GM21381 (cell line): ENCODE measurements around the gene PRIMA1.

Source experiments
- ATAC-seq: cut with Tn5 transposase; IDR thresholded peaks from one replicate; pipeline ENCODE4 v1.9.1; 2021; ENCODE audit warnings: mild to moderate bottlenecking, moderate library complexity; ENCODE audit not compliant: unreplicated experiment

The PRIMA1 gene

GRCh38 chr14:93759719-93760307 is 28.5 kb downstream of the PRIMA1 start:
- ATAC-seq: no peak

DNA sequence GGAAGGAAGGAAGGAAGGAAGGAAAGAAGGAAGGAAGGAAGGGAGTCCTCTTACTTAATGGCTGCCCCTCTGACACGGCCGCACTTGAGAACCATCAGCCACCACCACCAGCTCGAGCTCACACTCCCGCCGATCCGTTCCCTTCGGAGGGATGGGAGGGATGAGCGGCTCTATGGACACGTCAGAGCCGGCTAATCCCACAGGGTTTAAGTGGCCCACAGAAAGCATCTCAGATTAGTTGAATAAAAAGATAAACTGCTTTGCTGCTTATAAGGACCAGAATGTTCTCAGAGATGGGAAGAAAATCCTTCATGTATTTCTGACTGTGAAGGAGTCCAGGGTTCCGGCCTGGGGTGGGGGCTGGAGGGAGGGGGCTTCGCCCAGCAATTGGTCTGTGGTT is 31.1 kb downstream of the PRIMA1 start:
- no peak for ATAC-seq

- no peak for ATAC-seq
Measured at GRCh38 chr14:93753647-93754046, 34.6 kb downstream of the PRIMA1 start.

DNA sequence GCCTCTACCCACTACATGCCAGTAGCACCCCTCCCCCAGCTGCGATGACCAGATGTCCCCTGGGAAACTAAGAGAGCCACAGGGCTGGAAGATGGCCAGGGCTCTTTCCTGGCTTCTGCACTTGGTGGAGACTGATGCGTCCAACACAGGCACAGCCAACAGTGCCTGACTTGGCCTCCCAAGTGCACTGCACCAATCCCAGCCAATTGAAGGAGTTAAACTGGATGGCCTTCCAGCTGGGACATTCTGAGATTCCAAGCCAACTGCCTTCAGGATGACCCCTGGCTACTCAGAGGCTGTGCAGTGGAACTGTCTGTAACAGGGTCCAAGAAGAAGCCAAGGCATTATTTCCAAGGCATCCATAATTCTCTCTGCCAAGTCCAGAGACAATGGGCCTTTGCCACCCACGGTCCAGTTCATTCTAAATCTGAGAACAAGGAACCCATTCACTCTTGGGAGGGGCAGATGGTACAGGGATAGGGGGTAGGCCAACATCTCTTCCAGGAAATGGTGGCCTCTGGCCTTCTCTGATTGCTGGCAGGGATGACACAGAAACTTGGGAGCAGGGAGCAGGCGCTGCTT is 35.2 kb downstream of the PRIMA1 start:
- ATAC-seq: no peak

GRCh38 chr14:93751946-93752655 is 36.2 kb downstream of the PRIMA1 start:
- no peak for ATAC-seq

DNA sequence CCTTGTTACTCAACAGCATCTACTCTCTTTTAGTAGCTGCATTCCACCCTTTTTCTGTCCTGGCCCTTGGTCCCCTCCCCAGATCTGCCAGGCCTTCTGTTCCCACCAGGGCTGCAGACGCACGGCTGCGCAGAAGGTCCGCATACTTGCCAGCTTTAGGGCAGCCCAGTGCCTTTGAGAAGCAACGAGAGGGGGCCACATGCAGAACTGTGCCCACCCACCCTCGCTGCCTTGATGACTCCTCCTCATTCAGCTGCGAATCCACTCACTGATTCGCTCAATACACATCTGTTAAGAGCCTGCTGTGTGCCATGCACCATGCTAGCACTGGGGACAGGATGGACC is 39.2 kb downstream of the PRIMA1 start:
- ATAC-seq: no peak

DNA sequence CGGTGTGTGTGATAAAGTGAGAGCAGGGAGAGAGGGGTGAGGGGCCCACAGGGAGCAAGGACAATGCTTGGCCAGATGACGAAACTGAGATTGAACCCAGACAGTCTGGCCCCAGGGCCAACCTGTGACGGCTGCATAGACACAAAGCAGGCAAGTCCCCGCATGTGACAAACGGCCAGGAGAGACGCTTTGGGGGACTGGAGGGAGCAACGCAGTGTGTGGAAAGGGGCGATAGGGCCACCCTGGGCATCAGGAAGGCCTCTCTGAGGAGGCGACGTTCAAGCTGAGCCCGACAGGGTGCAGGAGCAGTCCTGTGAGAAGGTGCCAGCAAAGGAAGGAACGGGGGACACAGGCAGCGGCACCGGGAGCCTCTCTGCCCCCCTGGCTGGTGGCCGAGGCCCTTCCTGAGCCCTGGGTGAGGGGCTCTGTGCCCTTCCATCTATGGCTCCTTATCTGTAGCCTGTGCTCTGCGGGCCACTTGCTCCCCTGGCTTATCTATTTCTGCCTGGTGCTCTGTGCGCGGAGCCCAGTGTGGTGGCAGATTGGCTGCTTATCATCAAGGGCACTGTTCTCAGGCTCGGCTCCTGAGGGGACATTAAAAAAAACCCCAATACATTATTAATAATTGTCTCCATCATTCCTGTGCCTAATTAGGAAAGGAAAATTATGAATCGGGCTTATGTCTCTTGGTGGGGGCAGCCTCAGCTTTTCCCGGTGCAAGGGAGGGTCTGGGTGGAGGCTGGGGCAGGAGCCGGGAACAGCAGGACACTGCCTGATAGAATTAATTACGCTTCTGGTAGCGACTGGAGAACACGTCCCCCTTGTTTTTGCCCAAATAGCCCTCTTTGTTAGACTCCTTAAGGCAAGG is 39.8 kb downstream of the PRIMA1 start:
- ATAC-seq: no peak

- ATAC-seq: no peak
Measured at GRCh38 chr14:93747560-93747959, 40.7 kb downstream of the PRIMA1 start.

- ATAC-seq: no peak
Measured at GRCh38 chr14:93747102-93747501, 41.2 kb downstream of the PRIMA1 start.

- no peak for ATAC-seq
Measured at GRCh38 chr14:93745603-93746273, 42.5 kb downstream of the PRIMA1 start.

GRCh38 chr14:93744876-93745275 is 43.4 kb downstream of the PRIMA1 start:
- ATAC-seq: no peak

DNA sequence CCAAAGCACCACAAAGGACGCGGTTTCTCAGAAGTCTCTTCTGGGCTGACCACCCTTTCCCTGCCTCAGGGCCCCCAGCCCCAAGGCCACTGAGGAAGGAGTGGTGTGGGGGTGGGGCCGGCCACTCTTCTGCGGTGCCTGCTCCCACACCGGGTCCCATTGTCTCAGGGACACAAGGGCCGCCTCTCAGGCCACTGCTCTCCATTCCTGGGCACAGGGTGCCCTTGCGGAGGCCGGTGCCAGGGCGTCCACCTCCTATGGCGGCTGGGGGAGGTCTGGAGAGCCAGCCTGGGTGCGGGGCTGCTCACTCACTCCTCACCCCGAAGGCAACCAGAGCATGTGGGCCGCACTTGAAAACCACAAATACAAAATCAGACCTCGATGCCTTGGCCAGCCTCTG is 44.1 kb downstream of the PRIMA1 start:
- ATAC-seq: no peak

GRCh38 chr14:93743270-93744060 is 44.8 kb downstream of the PRIMA1 start:
- ATAC-seq: no peak

- ATAC-seq: no peak
Measured at GRCh38 chr14:93742761-93743160, 45.5 kb downstream of the PRIMA1 start.

DNA sequence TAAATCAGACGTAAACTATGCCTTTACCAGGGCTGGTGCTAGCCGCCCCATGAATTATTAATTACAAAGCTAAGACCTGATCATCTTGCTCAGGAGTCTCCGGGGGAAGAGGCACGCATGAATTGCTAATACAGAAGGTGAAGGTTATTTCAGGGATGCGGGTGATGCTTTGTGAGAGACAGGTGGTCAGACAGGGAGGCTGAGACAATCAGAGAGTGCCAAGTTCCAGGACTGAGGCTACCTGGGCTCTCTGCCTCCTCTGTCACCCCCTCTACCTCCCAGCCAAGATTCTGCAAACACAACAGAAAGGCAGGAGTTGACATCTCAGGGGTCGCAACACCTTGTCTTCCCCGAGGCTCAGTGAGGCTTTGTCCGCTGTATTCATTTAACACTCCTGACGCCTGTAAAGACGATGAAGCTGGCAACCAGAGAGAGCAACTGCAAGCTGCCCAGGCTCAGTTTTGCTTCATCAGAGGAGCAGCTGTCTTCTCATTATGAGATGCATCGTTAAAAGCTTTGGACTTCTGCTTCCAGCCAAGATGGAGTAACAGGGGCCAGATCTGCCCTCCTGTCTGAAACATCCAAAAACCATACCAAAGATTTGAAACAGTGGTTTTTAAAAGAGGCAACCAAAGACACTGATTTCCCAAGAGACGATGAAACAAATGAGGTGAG is 46.6 kb downstream of the PRIMA1 start:
- no peak for ATAC-seq

- no peak for ATAC-seq
Measured at GRCh38 chr14:93737634-93738033, 50.7 kb downstream of the PRIMA1 start.

- no peak for ATAC-seq
Measured at GRCh38 chr14:93736378-93737014, 51.8 kb downstream of the PRIMA1 start.

GRCh38 chr14:93735206-93735605 is 53.1 kb downstream of the PRIMA1 start:
- no peak for ATAC-seq

DNA sequence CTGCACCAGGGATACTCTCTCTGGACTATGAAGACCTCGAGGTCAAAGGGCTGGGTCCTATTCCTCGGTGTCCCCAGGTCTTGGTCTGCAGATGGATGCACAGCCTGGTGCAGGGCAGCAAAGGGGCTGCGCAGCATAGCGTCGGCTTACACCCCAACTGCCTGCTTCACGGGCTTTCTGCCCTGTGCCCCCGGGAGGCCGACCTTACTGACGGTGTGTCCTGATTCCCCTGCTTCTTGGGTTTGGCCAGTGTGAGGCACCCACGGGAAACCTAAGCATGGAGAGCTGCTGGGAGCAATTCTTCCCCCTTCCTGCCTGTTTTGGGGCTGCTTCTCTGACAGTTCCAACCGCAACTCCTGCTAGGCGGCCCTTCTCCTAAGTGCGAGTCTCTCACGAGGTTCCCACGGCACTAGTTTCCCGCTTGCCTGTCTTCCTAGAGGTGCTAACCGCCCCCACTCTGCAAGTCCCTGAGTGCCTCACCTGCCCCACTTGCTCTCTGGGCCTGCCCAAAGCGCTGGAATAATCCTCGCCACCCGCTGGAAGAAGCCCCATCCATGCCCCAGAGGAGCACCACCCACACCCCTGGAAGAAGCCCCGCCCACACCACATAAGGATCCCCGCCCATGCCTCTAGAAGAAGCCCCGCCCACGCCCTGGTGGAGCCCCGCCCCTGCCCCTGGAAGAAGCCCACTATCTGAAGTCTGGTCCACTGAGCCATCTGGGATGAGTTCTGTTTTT is 54.0 kb downstream of the PRIMA1 start:
- no peak for ATAC-seq
